NCI-H82 (cell line): ENCODE results near the gene MIEN1.
"Not testable (repeated sequence)": the region's sequence is repeated elsewhere in the genome, so short reads cannot be mapped to it uniquely, and the experiment has no call there.

Source experiments
- DNase-seq: peaks from one replicate; lab custom pipeline; 2025; lab: John Stamatoyannopoulos, UW

MIEN1 gene

GRCh38 chr17:39739885-39740356 lies 9.6 kb upstream of the MIEN1 start:
- DNase-seq: no peak

- peak; percentile 19 for DNase-seq
Measured at GRCh38 chr17:39738983-39739884, 8.9 kb upstream of the MIEN1 start.

GRCh38 chr17:39738568-39738901 lies 8.2 kb upstream of the MIEN1 start:
- DNase-seq: no peak

GRCh38 chr17:39737760-39738567 lies 7.6 kb upstream of the MIEN1 start, which contains the start of gene GRB7:
GRB7 (plus strand) TSS chr17:39737938; CDS start chr17:39742302, 4,364 bp downstream.
- DNase-seq: no peak

GRCh38 chr17:39737206-39737759 lies 7.0 kb upstream of the MIEN1 start:
- DNase-seq: no peak

- DNase-seq: peak; percentile 23
Measured at GRCh38 chr17:39736319-39737165, 6.2 kb upstream of the MIEN1 start.

- DNase-seq: no peak
Measured at GRCh38 chr17:39735882-39736281, 5.5 kb upstream of the MIEN1 start.

GRCh38 chr17:39732586-39732985 lies 2.3 kb upstream of the MIEN1 start:
- no peak for DNase-seq

- DNase-seq: no peak
Measured at GRCh38 chr17:39729280-39729851, 966 bp downstream of the MIEN1 start.

GRCh38 chr17:39727556-39727955 lies 2.8 kb downstream of the MIEN1 start:
- DNase-seq: no peak

GRCh38 chr17:39726617-39727016 lies 3.7 kb downstream of the MIEN1 start:
- DNase-seq: no peak

GRCh38 chr17:39725923-39726322 lies 4.4 kb downstream of the MIEN1 start:
- not testable (repeated sequence) for DNase-seq

- DNase-seq: no peak
Measured at GRCh38 chr17:39724731-39725130, 5.6 kb downstream of the MIEN1 start.

GRCh38 chr17:39722965-39723848 lies 7.1 kb downstream of the MIEN1 start:
- DNase-seq: peak; percentile 16

- no peak for DNase-seq
Measured at GRCh38 chr17:39722104-39722503, 8.2 kb downstream of the MIEN1 start.

- no peak for DNase-seq
Measured at GRCh38 chr17:39719563-39720355, 10.6 kb downstream of the MIEN1 start.

GRCh38 chr17:39717660-39718059 lies 12.7 kb downstream of the MIEN1 start:
- no peak for DNase-seq

- no peak for DNase-seq
Measured at GRCh38 chr17:39716879-39717536, 13.3 kb downstream of the MIEN1 start.
